SK-N-SH (cell line): Measurements from ENCODE around the gene PKP1. TPM values are rescaled to one million over a fixed set of nuclear protein-coding genes. Genes with fewer than 3 reads are reported as not detected.

Experiments used
- CTCF ChIA-PET: fragments of 300-600, 350-600 bp; formaldehyde crosslinking; extraction: SDS; loops from one replicate; lab custom pipeline; 2021; lab: Yijun Ruan, JAX
- POLR2A ChIA-PET: fragments of 350-600 bp; sonication (Branson Sonifier 250); formaldehyde crosslinking; extraction: SDS; loops from one replicate; lab custom pipeline; 2020; ENCODE audit warnings: antibody characterized with exemption, inconsistent platforms; lab: Yijun Ruan, JAX
- DNase-seq: peaks from one replicate; pipeline ENCODE4 v3.0.0; 2012
- H2AFZ ChIP-seq: fragments of 200-600 bp; sonication (generic); 2 replicates; pipeline ENCODE4 v1.8.1; 2016; ENCODE audit warnings: antibody characterized with exemption, mild to moderate bottlenecking, low read depth
- H3F3A ChIP-seq: fragments of 200-600 bp; sonication (generic); replicated peaks from 2 replicates; pipeline ENCODE3; 2016; ENCODE audit warnings: antibody characterized with exemption, mild to moderate bottlenecking; ENCODE audit not compliant: insufficient read depth
- H3K27ac ChIP-seq, 2 experiments: fragments of 200-500 bp in 1 of 2; fragments of 200-600 bp in 1 of 2; sonication (Bioruptor generic) in 1 of 2; sonication (generic), shearing (Covaris generic) in 1 of 2; 2 replicates each; pipeline versions ENCODE4 v1.5.1 to v1.6.1; 2014 to 2016; ENCODE audit warnings: low read depth in 2 of 2, inconsistent platforms in 1 of 2, low read length in 1 of 2, mild to moderate bottlenecking in 1 of 2, mixed read lengths in 1 of 2
- H3K27me3 ChIP-seq: fragments of 200-600 bp; sonication (generic), shearing (Covaris generic); 2 replicates; pipeline ENCODE4 v1.6.1; 2016; ENCODE audit warnings: mixed run types; ENCODE audit not compliant: insufficient read depth
- H3K36me3 ChIP-seq, 2 experiments: fragments of 200-500 bp in 1 of 2; fragments of 200-600 bp in 1 of 2; sonication (Bioruptor generic) in 1 of 2; sonication (generic) in 1 of 2; replicated peaks in 1 of 2; 2 replicates each; pipeline versions ENCODE3 to v1.5.1; 2014 to 2016; ENCODE audit warnings: low read length in 1 of 2, mild to moderate bottlenecking in 1 of 2; ENCODE audit not compliant: insufficient read depth in 2 of 2, control insufficient read depth in 1 of 2
- H3K4me1 ChIP-seq, 2 experiments: fragments of 200-500 bp in 1 of 2; fragments of 200-600 bp in 1 of 2; sonication (Bioruptor generic) in 1 of 2; sonication (generic), shearing (Covaris generic) in 1 of 2; 2 replicates each; pipeline versions ENCODE4 v1.5.1 to v1.6.1; 2014 to 2016; ENCODE audit warnings: low read depth in 1 of 2, low read length in 1 of 2, mixed run types in 1 of 2; ENCODE audit not compliant: insufficient read depth in 2 of 2, control insufficient read depth in 1 of 2
- H3K4me2 ChIP-seq: fragments of 200-600 bp; sonication (generic), shearing (Covaris generic); 2 replicates; pipeline ENCODE4 v1.6.1; 2017; ENCODE audit warnings: mixed run types
- H3K4me3 ChIP-seq, 2 experiments: fragments of 200-500 bp in 1 of 2; fragments of 200-600 bp in 1 of 2; sonication (Bioruptor generic) in 1 of 2; sonication (generic), shearing (Covaris generic) in 1 of 2; 2 replicates each; pipeline versions ENCODE4 v1.5.1 to v1.8.1; 2014 to 2016; ENCODE audit warnings: low read depth in 2 of 2, inconsistent platforms in 1 of 2, low read length in 1 of 2, mild to moderate bottlenecking in 1 of 2, mixed read lengths in 1 of 2, moderate library complexity in 1 of 2
- H3K79me2 ChIP-seq: fragments of 200-600 bp; sonication (generic); 2 replicates; pipeline ENCODE4 v1.8.1; 2017; ENCODE audit warnings: mild to moderate bottlenecking; ENCODE audit not compliant: insufficient read depth
- H3K9ac ChIP-seq: fragments of 200-600 bp; sonication (generic); 2 replicates; pipeline ENCODE4 v1.6.1; 2017; ENCODE audit warnings: mixed run types
- H3K9me2 ChIP-seq: fragments of 200-600 bp; sonication (generic); 2 replicates; pipeline ENCODE4 v1.6.1; 2017; ENCODE audit warnings: mixed run types
- H3K9me3 ChIP-seq: fragments of 200-600 bp; sonication (generic); 2 replicates; pipeline ENCODE4 v1.6.1; 2017; ENCODE audit warnings: mixed run types, mild to moderate bottlenecking, moderate library complexity
- H4K20me1 ChIP-seq: fragments of 200-600 bp; sonication (generic); 2 replicates; pipeline ENCODE4 v1.6.1; 2017; ENCODE audit warnings: mild to moderate bottlenecking, mixed run types; ENCODE audit not compliant: insufficient read depth
- CHD2 ChIP-seq: fragments of 150-350 bp; IDR thresholded peaks from 2 replicates; pipeline ENCODE4 v1.6.1; 2018; ENCODE audit warnings: low read length; ENCODE audit not compliant: partially characterized antibody
- ELF1 ChIP-seq: IDR thresholded peaks from 2 replicates; pipeline ENCODE4 v1.4.0; 2012
- FOXJ3 ChIP-seq: sonication (generic); formaldehyde crosslinking; IDR thresholded peaks from 2 replicates; pipeline ENCODE4 v1.5.1; 2020; ENCODE audit warnings: mild to moderate bottlenecking, missing genetic modification reagents
- FOXM1 ChIP-seq: IDR thresholded peaks from 2 replicates; pipeline ENCODE4 v1.4.0; 2012; ENCODE audit warnings: low read depth, mild to moderate bottlenecking
- GABPA ChIP-seq: IDR thresholded peaks from 2 replicates; pipeline ENCODE4 v1.4.0; 2012; ENCODE audit warnings: low read depth, mild to moderate bottlenecking
- MEF2A ChIP-seq: IDR thresholded peaks from 2 replicates; pipeline ENCODE4 v1.4.0; 2012; ENCODE audit warnings: low read depth, borderline replicate concordance
- RAD21 ChIP-seq: IDR thresholded peaks from 2 replicates; pipeline ENCODE4 v1.6.1; 2012; ENCODE audit warnings: mild to moderate bottlenecking, low read length
- RCOR1 ChIP-seq: fragments of 150-350 bp; IDR thresholded peaks from 2 replicates; pipeline ENCODE4 v1.6.1; 2017; ENCODE audit warnings: antibody characterized with exemption, low read length
- REST ChIP-seq: IDR thresholded peaks from 2 replicates; pipeline ENCODE4 v1.6.1; 2012; ENCODE audit warnings: mild to moderate bottlenecking, low read depth, low read length, moderate library complexity
- RXRA ChIP-seq: IDR thresholded peaks from 2 replicates; pipeline ENCODE4 v1.4.0; 2012; ENCODE audit warnings: low read depth, mild to moderate bottlenecking, borderline replicate concordance
- SIN3A ChIP-seq: IDR thresholded peaks from 2 replicates; pipeline ENCODE4 v1.6.1; 2012; ENCODE audit warnings: low read depth, mild to moderate bottlenecking, low read length, moderate library complexity, borderline replicate concordance
- TCF12 ChIP-seq: IDR thresholded peaks from 2 replicates; pipeline ENCODE4 v1.4.0; 2012
- USF1 ChIP-seq: IDR thresholded peaks from 2 replicates; pipeline ENCODE4 v1.4.0; 2012; ENCODE audit warnings: low read depth, borderline replicate concordance
- whole genome bisulfite sequencing: methylation state at CpG from one replicate; pipeline ENCODE4 v1.1.6; 2017; ENCODE audit warnings: low lambda C conversion rate; 5-methylcytosine and 5-hydroxymethylcytosine counted together
- polyA plus RNA-seq, 3 experiments: library from polyadenylated mRNA; depleted of rRNA; stranded (reverse); fragments of >200 nt; gene quantifications; 2 replicates each; pipeline ENCODE4 v1.2.3, GENCODE V29; 2012
- TF ChIP-seq, protein P1 (sequence below): IDR thresholded peaks from 2 replicates; pipeline ENCODE4; 2012
- TF ChIP-seq, protein P2 (sequence below): fragments of 150-350 bp; IDR thresholded peaks from 2 replicates; pipeline ENCODE4 v1.6.1; 2016; ENCODE audit warnings: mild to moderate bottlenecking, low read depth, low read length
- TF ChIP-seq, protein P3 (sequence below): fragments of 200-600 bp; sonication (generic); IDR thresholded peaks from 2 replicates; pipeline ENCODE4 v1.6.1; 2017; ENCODE audit warnings: antibody characterized with exemption, mild to moderate bottlenecking, moderate library complexity
- TF ChIP-seq, protein P4 (sequence below): IDR thresholded peaks from 2 replicates; pipeline ENCODE4 v1.4.0; 2012; ENCODE audit warnings: low read depth

Gene PKP1
- polyA plus RNA-seq, 1 of the 3 experiments (the other 2 are of a cell fraction) = not detected

- H3K9ac ChIP-seq = no peak overlapping the region
- DNase-seq = no peak
- H2AFZ ChIP-seq = no peak overlapping the region
- WGBS = 90% methylated on average over 45 of the region's 53 CpGs
- H3K27ac ChIP-seq = no peak overlapping the region
- H3F3A ChIP-seq = no peaks in the 10 kb centered on the region
- no peaks in the 10 kb centered on the region for H4K20me1 ChIP-seq
- H3K79me2 ChIP-seq = no peaks in the 10 kb centered on the region
- ChIA-PET CTCF (interaction anchor here (0.9 to 1.5 kb wide), 3 partner anchors 12 to 99 kb away, joined by 3 to 4 read pairs (median 4); no protein-coding TSS in a partner anchor), POLR2A (no interaction called here)
- H3K4me2 ChIP-seq = no peak overlapping the region
- peaks cover 0 to 20% of the 10 kb centered on the region in 2 experiments; a peak in 2 of 4 replicates for H3K4me1 ChIP-seq
- peaks cover 5% of the 10 kb centered on the region; the same call in 1 of the 2 replicates for H3K27me3 ChIP-seq
- H3K9me3 ChIP-seq = no peaks in the 10 kb centered on the region
- TF ChIP-seq, protein P1, sequence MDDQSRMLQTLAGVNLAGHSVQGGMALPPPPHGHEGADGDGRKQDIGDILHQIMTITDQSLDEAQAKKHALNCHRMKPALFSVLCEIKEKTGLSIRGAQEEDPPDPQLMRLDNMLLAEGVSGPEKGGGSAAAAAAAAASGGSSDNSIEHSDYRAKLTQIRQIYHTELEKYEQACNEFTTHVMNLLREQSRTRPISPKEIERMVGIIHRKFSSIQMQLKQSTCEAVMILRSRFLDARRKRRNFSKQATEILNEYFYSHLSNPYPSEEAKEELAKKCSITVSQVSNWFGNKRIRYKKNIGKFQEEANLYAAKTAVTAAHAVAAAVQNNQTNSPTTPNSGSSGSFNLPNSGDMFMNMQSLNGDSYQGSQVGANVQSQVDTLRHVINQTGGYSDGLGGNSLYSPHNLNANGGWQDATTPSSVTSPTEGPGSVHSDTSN = no peak
- TF ChIP-seq ELF1 (no peak), RAD21 (no peak), MEF2A (no peak), FOXM1 (no peak), TCF12 (no peak), CHD2 (no peak), GABPA (no peak), FOXJ3 (no peak), SIN3A (no peak), USF1 (no peak)
- TF ChIP-seq, protein P2, sequence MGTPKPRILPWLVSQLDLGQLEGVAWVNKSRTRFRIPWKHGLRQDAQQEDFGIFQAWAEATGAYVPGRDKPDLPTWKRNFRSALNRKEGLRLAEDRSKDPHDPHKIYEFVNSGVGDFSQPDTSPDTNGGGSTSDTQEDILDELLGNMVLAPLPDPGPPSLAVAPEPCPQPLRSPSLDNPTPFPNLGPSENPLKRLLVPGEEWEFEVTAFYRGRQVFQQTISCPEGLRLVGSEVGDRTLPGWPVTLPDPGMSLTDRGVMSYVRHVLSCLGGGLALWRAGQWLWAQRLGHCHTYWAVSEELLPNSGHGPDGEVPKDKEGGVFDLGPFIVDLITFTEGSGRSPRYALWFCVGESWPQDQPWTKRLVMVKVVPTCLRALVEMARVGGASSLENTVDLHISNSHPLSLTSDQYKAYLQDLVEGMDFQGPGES = no peak
- TF ChIP-seq, protein P3, sequence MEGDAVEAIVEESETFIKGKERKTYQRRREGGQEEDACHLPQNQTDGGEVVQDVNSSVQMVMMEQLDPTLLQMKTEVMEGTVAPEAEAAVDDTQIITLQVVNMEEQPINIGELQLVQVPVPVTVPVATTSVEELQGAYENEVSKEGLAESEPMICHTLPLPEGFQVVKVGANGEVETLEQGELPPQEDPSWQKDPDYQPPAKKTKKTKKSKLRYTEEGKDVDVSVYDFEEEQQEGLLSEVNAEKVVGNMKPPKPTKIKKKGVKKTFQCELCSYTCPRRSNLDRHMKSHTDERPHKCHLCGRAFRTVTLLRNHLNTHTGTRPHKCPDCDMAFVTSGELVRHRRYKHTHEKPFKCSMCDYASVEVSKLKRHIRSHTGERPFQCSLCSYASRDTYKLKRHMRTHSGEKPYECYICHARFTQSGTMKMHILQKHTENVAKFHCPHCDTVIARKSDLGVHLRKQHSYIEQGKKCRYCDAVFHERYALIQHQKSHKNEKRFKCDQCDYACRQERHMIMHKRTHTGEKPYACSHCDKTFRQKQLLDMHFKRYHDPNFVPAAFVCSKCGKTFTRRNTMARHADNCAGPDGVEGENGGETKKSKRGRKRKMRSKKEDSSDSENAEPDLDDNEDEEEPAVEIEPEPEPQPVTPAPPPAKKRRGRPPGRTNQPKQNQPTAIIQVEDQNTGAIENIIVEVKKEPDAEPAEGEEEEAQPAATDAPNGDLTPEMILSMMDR = no peak
- H3K4me3 ChIP-seq = no peak overlapping the region
- no peaks in the 10 kb centered on the region for H3K36me3 ChIP-seq
- no peaks in the 10 kb centered on the region for H3K9me2 ChIP-seq
Measured at GRCh38 chr1:201283836-201284553, 689 bp downstream of the PKP1 start.

- WGBS = 53% methylated on average over 4 of the region's 6 CpGs
- TF ChIP-seq, protein P1 = no peak
- TF ChIP-seq CHD2 (no peak), RCOR1 (no peak), FOXM1 (no peak), RXRA (no peak), REST (no peak), ELF1 (no peak), RAD21 (no peak)
- TF ChIP-seq, protein P4, sequence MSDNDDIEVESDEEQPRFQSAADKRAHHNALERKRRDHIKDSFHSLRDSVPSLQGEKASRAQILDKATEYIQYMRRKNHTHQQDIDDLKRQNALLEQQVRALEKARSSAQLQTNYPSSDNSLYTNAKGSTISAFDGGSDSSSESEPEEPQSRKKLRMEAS = no peak
Measured at GRCh38 chr1:201284636-201285035, 1.3 kb downstream of the PKP1 start.

More at GRCh38 chr1:201284636-201285035, 1.3 kb downstream of the PKP1 start:
- Histone ChIP-seq H3K79me2 (no peaks in the 10 kb centered on the region), H4K20me1 (no peaks in the 10 kb centered on the region), H3K9me2 (no peaks in the 10 kb centered on the region), H3K4me2 (no peak overlapping the region), H3K36me3 (no peaks in the 10 kb centered on the region), H3K9ac (no peak overlapping the region), H3K27me3 (peaks cover 5% of the 10 kb centered on the region; the same call in 1 of the 2 replicates), H2AFZ (no peak overlapping the region), H3K27ac (no peak overlapping the region), H3K4me1 (peaks cover 0 to 20% of the 10 kb centered on the region in 2 experiments; a peak in 2 of 4 replicates), H3K4me3 (no peak overlapping the region), H3K9me3 (no peaks in the 10 kb centered on the region), H3F3A (no peaks in the 10 kb centered on the region)
- ChIA-PET POLR2A (no interaction called here), CTCF (interaction anchor here (1.2 to 1.5 kb wide), 3 partner anchors 63 to 135 kb away, joined by 3 to 4 read pairs (median 4); no protein-coding TSS in a partner anchor)
- no peak for DNase-seq
